ENCODE measurements around the gene KLHDC10.

DNA sequence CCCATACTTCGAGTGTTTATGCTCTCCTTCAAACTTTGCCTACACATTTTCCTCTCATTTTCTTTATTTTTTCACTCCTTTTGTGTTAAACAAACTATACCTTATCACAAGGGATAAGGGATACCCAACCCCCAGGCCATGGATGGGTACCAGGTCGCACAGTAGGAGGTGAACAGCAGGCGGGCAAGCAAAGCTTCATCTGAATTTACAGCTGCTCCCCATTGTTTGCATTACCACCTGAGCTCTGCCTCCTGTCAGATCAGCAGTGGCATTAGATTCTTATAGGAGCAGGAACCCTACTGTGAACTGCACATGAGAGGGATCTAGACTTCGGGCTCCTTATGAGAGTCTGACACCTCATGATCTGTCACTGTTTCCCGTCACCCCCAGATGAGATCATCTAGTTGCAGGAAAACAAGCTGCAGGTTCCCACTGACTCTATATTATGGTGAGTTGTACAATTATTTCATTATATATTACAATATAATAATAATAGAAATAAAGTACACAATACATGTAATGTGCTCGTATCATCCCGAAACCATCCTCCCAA is 47.6 kb upstream of the KLHDC10 start:
- TF ChIP-seq CREB1 (CRISPR knock-in tag; IDR thresholded peaks at IDR 0.05; ENCODE audit: low read depth) (no peak), EZH2 (IDR thresholded peaks at IDR 0.05; ENCODE audit: low read depth, unreplicated experiment) (no peak), POLR2AphosphoS5 (IDR thresholded peaks at IDR 0.05; ENCODE audit: low read depth) (no peak), JUNB (IDR thresholded peaks at IDR 0.05; ENCODE audit: unreplicated experiment) (no peak)
- TF ChIP-seq, protein P1, sequence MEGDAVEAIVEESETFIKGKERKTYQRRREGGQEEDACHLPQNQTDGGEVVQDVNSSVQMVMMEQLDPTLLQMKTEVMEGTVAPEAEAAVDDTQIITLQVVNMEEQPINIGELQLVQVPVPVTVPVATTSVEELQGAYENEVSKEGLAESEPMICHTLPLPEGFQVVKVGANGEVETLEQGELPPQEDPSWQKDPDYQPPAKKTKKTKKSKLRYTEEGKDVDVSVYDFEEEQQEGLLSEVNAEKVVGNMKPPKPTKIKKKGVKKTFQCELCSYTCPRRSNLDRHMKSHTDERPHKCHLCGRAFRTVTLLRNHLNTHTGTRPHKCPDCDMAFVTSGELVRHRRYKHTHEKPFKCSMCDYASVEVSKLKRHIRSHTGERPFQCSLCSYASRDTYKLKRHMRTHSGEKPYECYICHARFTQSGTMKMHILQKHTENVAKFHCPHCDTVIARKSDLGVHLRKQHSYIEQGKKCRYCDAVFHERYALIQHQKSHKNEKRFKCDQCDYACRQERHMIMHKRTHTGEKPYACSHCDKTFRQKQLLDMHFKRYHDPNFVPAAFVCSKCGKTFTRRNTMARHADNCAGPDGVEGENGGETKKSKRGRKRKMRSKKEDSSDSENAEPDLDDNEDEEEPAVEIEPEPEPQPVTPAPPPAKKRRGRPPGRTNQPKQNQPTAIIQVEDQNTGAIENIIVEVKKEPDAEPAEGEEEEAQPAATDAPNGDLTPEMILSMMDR (conservative IDR thresholded peaks at IDR 0.05; ENCODE audit: low read depth in 2 of 2): no peak
- TF ChIP-seq, protein P2, sequence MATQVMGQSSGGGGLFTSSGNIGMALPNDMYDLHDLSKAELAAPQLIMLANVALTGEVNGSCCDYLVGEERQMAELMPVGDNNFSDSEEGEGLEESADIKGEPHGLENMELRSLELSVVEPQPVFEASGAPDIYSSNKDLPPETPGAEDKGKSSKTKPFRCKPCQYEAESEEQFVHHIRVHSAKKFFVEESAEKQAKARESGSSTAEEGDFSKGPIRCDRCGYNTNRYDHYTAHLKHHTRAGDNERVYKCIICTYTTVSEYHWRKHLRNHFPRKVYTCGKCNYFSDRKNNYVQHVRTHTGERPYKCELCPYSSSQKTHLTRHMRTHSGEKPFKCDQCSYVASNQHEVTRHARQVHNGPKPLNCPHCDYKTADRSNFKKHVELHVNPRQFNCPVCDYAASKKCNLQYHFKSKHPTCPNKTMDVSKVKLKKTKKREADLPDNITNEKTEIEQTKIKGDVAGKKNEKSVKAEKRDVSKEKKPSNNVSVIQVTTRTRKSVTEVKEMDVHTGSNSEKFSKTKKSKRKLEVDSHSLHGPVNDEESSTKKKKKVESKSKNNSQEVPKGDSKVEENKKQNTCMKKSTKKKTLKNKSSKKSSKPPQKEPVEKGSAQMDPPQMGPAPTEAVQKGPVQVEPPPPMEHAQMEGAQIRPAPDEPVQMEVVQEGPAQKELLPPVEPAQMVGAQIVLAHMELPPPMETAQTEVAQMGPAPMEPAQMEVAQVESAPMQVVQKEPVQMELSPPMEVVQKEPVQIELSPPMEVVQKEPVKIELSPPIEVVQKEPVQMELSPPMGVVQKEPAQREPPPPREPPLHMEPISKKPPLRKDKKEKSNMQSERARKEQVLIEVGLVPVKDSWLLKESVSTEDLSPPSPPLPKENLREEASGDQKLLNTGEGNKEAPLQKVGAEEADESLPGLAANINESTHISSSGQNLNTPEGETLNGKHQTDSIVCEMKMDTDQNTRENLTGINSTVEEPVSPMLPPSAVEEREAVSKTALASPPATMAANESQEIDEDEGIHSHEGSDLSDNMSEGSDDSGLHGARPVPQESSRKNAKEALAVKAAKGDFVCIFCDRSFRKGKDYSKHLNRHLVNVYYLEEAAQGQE (IDR thresholded peaks at IDR 0.05; ENCODE audit: unreplicated experiment): no peak
